Skin epidermis (tissue), 12 donors: Measurements from ENCODE around the gene RBBP8NL.

Experiments used
- H3K27ac ChIP-seq, 21 experiments: fragments of 200-600 bp; sonication (generic) in 11 of 21; one replicate each; pipeline ENCODE4 v1.5.0; 2020; ENCODE audit warnings: mild to moderate bottlenecking in 3 of 21, inconsistent platforms in 2 of 21, moderate library complexity in 2 of 21
- H3K4me3 ChIP-seq, 7 experiments: fragments of 200-600 bp; sonication (generic) in 2 of 7; one replicate each; pipeline ENCODE4 v1.5.0; 2020; ENCODE audit warnings: inconsistent platforms in 2 of 7, mild to moderate bottlenecking in 2 of 7, moderate library complexity in 1 of 7

RBBP8NL gene

DNA sequence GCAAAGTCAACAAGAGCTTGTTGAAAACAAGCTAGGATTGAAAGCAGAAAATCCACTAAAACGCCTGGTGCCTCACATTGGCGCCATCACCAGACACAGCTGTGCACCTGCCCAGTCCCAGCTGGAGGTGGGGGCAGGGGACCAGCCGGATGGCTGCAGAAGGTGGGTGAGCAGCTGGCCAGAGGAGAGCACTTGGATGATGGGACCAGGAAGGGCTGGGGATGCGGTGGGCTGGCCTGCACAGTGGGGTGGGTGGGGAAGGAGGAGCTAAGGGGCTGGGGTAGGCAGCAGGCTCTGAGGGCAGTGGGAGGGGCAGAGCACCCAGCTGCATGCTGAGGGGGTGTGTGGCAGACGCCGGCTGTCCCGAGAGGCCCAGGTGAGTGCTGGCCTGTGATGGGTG, 27.3 kb downstream of the RBBP8NL start:
- H3K4me3 ChIP-seq, result no peak overlapping the region
- no peak overlapping the region for H3K27ac ChIP-seq

DNA sequence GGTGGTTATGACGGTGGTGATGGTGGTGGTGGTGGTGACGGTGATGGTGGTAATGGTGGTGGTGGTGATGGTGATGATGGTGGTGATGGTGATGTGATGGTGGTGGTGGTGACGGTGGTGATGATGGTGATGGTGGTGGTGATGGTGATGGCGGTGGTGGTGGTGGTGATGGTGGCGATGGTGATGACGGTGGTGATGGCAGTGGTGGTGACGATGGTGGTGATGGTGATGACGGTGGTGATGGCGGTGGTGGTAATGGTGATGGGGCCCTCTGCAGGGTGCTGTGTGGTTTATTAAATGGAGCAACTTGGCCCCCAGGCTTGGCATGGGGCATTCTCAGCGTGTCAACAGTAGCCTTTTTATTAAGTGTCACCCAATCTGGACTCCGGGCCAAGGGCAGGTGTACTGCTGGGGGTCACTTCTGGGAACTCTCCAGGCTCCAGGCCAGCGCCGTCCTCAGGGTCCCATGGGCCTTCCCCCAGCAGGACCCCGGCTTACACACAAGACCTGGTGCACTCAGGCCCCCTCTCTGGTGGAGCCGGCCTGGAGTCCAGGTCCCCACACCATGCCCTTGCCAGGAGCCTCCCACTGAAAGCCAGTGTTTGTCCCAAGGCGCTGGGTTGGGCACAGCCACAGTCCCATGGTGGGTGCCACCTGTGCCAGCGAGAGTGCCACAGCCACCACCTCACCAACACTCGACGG, 29.1 kb downstream of the RBBP8NL start:
- H3K4me3 ChIP-seq, result no peak overlapping the region
- H3K27ac ChIP-seq, result no peak overlapping the region

DNA sequence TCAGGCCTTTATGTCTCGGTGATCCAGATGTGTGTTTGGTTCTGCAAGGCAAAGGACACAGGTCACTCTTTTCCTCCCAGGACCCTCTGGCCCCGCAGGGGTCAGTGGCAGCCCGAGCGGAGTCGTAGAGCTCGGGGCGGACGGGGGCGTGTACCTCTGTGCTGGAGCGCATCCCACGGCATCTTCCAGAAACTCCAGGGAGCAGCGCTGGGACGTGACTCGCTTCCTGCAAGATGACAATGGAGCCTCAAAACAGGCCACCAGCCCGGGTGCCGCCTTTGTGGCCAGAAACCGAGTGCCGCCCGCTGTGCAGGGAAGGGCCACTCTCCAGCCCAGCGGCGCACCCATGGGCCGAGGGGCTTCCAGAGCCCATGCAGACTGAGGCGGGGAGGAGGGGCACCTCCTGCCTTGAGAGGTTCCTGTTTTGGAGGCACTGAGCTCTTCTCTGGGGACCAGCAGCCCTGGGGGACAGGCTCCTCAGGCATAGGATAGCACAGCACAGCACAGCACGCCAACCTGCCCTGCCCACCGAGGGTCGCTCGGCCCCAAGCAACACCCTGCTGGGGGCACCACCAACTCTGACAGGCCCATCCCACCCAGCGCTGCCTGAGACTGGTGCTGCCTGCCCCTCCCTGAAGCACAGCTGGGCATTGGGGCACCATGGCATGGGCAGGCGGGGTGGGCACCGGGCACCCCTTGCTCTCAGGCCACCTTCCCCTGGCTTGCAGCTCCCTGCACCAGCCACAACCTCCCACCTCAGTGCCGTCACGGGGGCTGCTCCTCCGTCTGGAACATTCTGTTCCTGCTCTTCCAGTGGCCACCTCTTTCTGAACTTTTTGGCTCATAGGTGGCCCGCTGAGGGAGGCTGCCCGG, 30.7 kb downstream of the RBBP8NL start:
- Histone ChIP-seq H3K4me3 (no peak overlapping the region), H3K27ac (no peak overlapping the region)

DNA sequence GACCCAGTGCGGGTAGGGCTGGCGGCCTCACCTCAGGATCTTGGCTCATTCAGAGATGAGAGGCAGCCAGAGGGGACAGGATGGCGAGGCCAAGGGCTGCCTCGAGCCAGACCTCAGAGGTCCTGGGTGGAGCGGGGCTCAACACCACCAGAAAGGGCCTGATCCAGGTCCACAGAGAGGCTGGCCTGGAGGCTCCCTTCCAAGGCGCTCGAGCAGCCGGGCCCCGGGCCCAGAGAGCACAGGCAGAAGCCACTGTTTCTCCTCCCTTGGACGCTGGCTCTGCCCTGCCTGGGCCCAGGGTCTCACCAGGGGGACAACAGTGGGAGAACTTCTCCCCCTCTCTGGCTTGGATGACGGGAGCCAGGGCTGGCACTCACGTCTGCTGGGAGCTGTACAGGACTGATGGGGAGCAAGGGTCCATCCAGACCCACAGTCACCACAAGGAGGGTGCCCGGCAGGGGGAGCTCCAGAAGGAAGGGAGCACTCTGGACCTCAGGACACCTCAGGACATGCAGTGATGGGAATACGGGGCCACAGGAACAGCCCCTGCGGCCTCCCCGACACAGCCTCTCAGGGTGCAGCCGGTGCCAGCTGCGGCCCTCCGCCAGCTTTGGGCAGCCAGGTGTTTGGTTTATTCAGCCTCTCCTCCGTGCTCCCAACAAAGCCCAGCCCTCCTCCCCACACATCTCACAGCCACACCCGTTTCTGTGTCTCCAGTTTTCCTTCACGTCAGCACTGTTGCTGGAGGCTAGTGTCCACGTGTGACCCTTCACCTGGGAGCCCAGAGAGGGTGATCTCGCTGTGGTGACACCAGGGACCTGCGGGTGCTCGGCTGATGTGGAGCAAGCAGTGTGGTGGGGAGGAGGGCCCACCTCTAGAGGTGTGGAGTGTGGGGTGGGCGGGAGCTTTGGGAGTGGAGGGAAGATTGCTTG, 31.8 kb downstream of the RBBP8NL start:
- H3K27ac ChIP-seq, result no peak overlapping the region
- no peak overlapping the region for H3K4me3 ChIP-seq

DNA sequence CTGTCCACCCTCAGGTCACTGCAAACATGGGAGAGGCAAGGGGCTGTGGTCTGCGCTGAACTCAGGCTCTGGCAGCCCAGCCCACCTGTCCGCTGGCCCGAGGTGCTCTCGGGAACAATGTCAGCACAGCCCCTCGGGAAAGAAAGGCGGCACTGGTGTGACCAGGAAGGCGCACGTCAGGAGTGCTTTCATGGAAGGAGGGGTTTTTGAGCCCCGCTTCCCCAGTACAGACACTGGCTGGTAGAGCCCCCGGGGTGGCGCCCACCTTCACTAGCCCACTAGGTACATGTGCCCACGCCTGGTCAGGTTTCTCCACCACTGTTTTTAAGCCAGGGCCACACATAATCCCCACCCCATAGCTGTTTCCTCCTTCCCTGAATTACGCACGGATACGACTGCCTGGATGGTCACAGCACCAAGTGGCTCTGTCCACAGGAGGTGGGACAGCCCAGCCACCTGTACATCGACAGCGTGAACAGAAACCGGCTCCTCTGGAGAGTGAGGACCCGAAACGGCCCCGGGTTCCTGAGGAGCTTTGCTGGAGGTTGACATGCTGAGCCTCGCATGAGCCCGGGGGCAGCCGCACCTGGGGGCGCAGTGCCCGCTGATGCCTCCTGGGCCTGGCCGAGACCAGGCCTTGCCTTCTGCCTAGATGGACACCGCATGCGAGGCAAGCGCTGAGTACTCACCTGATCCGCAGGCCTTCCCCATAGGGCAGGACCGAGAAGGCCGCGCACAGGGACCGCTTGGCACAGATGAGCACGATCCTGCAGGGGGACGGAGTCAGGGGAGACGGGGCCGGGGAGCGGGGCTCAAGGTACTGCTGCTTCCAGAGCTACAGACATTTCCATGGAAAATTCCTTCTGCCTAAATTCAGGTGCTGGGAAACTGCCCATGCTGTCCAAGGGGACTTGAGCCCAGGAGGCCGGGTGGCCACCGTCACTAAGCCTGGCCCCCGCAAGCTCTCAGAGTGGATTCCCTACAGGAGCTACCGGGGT, 32.8 kb downstream of the RBBP8NL start:
- Histone ChIP-seq H3K27ac (no peak overlapping the region), H3K4me3 (no peak overlapping the region)

DNA sequence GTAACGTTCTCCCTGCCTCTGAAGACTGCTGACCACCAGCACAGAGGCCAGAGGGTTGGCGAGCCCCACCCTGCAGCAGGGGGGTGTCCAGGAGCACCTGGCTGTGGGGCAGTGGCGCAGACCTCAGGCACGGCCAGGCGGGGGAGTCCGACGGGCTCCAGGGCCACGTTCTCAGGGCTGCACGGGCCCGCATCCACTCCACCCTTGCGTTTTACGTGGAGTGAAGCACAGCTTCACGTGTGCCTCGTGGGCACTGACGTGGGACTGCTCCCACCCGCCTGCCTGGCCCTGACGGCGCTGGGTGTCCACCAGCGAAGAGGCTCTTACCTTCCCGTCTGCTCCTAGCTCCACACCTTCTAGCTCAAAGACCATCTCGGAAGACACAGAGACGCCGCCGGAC, 33.5 kb downstream of the RBBP8NL start:
- H3K27ac ChIP-seq, result no peak overlapping the region
- H3K4me3 ChIP-seq, result no peak overlapping the region

DNA sequence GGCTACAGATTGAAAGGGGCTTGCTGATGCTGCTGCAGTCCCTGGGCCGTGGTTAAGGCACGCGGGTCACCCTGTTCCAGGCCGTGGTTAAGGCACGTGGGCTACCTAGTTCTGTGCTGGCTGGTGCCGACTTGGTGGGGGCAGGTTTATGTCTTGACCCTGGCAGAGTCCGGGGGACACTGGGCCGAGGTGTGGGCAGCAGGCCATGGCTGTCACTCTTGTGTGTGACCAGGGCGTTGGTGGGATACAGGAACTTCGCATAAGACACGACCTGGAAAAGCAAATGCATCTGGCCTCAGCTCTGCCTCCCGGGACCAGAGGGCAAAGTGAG, 34.0 kb downstream of the RBBP8NL start:
- no peak overlapping the region for H3K4me3 ChIP-seq
- no peak overlapping the region for H3K27ac ChIP-seq

DNA sequence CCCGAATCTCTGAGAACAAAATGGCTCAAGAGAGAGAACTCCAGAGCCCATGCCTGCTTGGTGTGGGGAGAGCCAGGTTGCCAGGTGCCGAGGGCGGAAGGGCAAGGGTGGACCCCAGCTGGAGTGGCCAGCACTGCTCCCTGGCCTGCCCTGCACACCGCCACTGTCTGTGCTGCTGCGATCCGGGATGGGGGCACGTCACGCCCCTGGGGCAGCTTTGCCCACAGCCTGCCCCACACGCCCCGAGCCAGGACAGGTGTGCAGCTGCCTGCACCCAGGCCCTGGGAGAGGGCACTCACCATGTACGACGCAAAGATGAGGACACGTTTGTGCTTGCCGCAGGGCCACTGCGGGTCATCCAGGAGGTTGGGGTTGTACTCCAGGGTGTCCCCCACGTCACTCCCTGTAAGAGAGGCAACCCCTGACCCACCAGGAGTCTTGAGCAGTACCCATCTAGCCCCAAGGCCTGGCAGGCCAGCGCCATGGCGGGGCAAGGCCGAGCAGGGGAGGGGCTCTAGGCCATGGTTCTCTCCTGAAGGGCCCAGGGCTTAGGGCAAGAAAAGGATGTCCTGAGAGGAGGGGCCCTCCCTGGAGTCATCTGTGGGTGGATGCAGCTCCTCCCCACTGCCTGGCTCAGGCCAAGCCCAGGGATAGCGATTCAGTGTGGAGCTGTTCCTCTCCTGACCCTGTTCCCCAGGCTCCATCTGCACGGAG, 34.6 kb downstream of the RBBP8NL start:
- H3K4me3 ChIP-seq, result no peak overlapping the region
- no peak overlapping the region for H3K27ac ChIP-seq

DNA sequence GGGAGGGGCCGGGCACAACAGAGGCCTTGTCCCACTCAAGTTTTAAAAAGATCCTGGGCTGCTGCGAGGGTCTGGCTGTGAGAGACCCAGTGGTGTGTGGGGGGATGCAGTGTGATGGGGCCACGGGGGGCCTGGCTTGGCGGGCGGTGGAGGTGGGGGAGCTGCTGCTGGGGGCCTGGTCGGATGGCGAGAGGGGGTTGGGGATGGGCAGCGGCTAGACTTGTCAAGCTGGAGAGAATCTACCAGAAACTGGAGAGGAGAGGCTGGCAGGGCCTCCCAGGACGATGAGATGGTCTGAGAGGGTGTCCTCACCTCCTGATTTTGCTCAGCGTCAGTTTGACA, 35.3 kb downstream of the RBBP8NL start:
- H3K27ac ChIP-seq, result no peak overlapping the region
- H3K4me3 ChIP-seq, result no peak overlapping the region

DNA sequence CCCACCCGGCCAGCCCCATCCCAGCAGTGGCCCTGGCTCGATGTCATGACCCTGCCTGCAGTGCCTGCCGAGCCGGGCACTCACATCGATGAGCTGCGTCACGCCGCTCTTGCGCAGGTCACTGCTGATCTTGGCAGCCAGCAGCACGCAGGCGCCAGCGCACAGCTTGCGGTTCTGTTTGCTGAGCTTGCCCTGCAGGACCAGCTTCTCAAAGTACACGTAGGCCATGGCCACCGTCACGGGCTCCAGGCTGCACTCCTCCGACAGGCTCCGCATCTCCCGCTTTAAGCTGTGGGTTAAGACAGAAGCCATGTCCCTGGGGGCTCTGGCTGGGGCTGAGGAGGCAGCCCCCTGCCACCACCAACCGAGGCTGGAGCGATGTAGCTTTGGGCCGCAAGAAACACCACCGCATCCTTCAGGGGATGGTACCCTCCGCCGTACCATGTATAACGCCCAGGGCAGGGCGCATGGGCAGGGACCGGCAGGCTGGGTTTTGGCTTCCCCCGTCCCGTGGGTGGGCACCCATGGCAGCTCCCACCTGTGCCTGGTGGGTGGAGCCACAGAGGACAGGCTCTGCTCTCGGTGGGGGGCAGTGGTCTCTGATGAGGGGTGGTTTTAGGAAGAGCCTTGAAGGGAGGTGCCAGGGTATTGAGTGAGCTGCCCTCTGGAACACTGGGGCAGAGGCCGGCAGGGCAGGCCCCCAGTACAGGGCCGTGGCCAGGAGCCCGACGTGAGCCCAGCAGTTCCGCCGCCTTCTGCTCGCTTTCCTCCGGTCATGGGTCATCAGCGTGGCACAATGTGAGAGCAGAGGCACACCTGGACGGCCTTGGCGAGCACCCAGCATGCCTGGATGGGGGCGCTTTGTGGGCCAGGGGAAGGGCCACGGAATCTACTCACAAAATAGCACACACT, 35.9 kb downstream of the RBBP8NL start:
- Histone ChIP-seq H3K4me3 (no peak overlapping the region), H3K27ac (no peak overlapping the region)

DNA sequence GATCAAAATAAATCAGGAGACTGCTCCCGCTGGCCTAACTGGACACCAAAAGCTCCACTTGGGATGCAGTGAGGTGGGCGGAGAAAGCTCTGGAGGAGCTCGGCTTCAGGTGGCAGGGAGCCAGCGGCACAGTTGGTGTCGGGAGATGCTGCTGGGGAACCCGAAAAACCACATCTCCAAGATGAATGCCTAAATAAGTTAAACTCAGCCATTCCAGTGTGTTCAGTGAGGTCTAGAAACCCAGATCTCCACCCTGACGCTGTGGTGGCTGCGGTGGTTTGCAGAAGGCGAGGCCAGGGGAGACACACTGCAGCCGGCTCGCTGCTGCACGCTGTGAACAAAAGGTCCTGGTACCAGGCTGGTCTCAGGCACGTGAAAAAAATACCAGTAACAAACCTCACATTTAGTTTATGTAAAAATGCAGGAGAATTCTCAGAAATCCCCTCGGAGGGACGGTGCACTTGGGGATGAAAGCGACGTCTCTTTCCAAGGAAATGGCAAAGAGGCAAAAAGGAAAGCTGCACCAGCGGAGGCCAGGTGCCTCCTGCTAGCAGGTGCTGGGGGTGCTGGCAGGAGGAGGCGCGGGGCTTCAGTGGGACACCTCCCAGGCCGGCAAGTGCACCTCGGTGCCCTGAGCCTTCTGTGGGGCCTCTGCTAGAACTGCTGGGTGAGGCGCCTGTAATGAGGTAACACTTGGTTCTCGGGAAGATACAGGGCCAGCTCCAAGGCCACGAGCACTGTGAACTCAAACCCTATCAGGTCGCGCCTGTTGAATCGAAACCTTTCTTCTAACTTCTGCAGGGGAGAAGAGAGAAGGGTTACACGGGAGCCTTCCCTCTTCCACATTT, 36.8 kb downstream of the RBBP8NL start:
- Histone ChIP-seq H3K27ac (no peak overlapping the region), H3K4me3 (no peak overlapping the region)

DNA sequence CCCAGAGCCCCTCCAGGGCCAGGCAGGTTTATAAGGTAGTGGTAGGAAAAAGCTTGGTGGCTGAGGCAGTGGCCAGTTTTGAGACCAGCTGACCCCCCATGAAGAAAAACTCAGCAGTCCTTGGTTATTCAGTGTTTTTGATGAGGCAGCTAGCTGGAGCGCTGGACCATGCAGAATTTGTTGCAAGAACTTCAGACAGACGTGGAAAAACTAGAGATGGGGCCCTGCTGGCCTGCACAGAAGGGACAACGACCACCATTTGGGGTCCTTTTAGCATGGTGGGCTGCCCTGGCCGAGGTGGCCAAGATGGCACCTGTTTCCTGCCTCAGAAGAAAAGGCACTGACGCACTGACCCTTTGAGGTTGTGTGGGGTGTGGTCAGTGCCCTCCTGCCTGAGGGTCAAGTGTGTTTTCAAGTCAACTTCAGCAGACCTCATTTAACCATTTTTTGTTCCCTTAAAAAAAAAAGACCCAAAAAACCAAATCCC, 37.7 kb downstream of the RBBP8NL start:
- no peak overlapping the region for H3K4me3 ChIP-seq
- no peak overlapping the region for H3K27ac ChIP-seq

DNA sequence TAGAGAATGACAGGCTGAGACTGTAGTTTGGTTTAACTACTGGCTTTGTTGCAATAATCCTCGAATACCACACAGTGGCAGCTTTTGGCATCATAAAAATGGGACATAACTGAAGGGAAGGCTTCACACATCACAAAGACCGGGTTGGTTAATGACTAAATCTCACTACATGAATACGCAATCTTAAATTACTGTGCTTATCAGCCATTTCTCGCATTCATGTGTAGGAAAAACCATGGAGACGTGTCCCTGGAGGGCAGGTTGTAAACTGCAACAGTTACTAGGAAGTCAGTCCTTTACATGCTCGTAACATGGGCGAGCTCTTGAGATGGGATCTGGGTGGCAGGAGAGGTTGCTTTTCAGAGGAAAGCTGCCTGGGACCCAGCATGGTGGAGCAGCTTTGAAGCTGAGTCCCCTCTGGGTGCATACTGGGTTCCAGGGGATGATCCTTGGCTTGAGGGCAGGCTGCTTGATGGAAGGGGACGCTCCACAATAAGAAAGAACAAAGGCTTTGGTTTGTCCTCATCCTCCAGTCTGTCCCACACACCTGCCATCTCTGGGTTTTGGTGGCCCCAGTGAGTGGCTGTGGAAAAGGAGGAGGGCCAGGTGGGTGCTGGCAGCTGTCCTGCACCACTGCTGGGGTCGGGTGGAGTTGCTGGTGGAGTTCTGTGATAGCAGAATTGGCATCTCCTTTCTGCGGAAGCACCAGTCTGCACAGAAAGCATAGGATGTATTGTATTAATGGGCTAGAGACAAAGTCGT, 38.3 kb downstream of the RBBP8NL start:
- no peak overlapping the region for H3K4me3 ChIP-seq
- no peak overlapping the region for H3K27ac ChIP-seq

DNA sequence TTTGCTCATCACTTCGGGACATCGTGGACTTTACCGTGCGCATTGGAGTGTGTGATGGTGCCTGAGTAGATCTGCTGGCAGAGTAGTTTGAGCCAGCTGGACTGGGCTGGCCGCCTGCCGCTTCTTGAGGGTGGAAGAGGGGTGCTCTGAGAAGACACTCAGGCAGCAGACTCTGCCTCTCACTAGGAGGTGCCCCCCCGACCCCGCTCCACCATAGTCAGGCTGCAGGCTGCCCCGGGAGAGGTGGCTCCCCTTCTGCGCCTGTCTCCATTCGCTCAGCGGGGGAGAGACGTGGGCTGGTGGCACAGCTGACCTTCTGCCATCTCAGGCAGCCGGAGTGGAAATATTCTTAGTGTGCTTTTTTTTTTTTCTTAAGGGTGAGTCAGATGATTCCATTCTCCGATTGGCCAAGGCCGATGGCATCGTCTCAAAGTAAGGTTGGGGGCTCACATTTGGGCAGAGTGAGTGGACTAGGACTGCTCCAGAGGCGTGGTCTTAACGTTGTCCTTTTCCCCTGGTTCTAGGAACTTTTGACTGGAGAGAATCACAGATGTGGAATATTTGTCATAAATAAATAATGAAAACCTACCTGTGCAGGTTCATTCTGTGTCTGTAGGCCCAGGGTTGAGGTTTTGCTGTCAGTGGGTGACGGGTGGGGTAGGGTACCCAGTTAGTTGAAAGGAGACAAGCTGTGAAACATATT, 39.3 kb downstream of the RBBP8NL start:
- Histone ChIP-seq H3K27ac (peak overlapping the region in 11 of 21 experiments; percentile 3 to 99 (median 96)), H3K4me3 (peak overlapping the region; percentile 62 to 97 (median 85))

DNA sequence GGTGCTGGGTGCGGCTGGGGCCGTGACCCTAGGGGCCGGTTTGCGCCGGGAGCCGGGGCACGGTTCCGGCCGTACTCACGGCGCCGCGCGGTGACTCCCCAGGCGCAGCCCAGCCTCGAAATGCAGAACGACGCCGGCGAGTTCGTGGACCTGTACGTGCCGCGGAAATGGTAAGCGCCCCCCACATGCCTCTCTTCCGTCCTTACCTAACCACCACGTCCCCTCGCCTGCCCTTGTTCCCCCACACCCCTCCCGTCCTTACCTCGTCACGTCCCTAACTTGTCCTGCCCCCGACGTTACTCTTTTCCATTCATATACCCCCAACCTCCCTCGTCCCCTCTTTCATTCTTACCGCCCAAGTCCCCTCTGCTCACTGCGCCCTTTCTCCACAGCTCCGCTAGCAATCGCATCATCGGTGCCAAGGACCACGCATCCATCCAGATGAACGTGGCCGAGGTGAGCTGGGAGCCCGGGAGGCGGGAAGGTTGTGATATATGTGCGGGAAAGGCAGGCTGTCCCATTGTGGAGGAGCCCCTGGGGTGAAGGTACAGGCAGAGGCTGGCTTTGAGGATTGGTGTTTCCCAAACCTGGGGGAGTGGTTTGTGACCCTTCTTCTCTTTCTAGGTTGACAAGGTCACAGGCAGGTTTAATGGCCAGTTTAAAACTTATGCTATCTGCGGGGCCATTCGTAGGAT, 40.0 kb downstream of the RBBP8NL start:
- H3K4me3 ChIP-seq, result peak overlapping the region; percentile 62 to 97 (median 85)
- H3K27ac ChIP-seq, result peak overlapping the region; percentile 67 to 99 (median 96)
